Activated T-cell treated with anti-CD3 and anti-CD28 coated beads, Interleukin-2, amount 50 U/mL, for 48 hours (primary cell): ENCODE results near the gene FLT4.
"Not testable (repeated sequence)": the region's sequence is repeated elsewhere in the genome, so short reads cannot be mapped to it uniquely, and the experiment has no call there.

ENCODE experiments used
- DNase-seq, 2 experiments: peaks; one replicate each; pipeline ENCODE4 v3.0.0-alpha.2; 2020

The FLT4 gene

DNA sequence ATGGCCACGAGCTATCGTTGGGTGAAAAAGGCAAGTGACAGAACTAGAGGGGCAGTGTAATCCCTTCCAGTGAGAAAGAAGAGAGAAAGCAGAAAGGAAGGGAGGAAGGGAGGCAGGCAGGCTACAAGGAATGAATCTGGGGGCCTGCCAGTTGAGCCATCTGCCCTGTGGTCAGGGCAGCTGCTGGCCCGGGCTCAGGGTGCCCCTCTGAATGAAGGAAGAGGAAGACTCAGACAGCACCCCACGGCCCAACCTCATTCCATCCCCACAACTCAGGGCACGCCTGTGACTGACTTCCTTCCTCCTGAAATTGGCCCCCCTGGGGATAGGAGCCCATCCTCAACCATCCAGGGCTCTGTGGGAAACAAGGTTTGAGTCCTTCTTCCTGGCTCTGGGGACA, 20.3 kb upstream of the FLT4 start:
- DNase-seq, result no peak

DNA sequence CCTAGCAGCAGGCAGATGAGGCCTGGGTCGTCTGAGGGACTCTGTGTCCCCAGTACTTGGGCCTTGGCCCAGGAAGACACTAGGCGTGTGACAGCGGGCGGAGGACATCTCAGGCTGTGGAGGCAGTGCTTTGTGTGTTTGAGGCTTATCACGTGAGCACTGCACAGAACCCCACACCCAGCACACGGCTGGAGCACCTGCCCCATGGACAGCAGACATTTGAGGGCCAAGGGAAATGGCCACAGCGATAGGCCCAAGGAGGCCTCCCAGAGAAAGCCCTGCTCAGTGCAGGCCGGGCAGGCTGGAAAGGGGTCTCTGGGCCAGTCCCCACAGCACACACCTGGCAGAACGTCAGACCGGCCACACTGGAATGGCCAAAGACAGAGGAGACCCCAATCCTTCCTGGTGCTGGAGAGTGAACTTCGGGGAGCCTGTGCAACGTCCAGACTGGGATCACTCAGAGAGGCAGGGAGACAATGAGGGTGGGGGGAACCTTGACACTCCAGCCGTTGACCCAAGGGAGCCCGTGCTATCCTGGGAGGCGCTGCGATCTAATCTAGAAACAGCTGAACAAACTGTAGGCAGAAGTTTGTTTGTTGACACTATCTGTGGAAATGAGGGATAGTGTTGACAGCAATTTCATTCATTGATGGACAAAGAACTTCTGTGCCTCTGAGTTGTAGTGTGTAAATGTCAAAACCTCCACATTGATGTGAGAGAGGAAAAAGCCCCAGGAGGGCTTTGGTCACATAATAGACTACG, 19.6 kb upstream of the FLT4 start:
- DNase-seq, result no peak

DNA sequence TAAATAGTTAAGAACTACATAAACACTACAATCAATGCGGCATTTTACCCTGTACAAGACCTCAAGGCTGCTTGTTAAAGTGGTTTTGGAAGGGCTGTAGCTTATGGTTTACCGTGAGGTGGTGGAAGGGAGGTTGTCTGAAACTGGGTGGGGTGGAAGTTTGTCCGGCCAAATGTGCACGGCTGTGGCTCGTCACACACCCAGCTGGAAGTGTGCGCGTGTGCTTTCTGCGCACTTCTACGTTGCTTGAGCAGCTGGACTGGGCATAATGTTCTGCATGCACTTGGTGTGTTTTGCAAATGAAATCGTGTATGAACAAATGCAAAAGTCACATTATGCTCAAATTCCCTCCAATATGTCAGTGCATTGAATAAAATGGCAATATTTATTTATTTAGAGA, 17.4 kb upstream of the FLT4 start:
- DNase-seq, result no peak

DNA sequence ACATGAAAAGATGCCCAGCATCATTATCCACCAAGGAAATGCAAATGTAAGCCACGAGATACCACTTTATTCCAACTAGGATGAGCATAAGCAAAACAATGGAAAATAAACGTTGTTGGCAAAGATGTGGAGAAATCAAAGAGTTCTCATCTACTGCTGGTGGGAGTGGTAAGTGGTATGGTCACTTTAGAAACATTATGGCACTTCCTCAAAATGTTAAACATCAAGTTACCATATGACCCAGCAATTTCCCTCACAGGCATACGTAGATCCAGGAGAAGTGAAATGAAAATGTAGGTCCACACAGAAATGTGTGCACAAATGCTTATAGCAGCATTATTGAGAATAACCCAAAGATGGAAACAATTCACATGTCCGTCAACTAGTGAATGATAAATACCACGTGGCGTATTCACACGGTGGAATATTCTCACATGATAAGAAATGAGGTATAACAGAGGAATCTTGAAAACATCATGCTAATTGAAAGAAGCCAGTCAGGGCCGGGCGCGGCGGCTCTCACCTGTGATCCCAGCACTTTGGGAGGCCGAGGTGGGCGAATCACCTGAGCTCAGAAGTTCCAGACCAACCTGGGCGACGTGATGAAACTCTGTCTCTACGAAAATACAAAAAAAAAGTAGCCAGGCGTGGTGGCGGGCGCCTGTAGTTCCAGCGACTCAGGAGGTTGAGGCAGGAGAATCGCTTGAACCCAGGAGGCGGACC, 16.4 kb upstream of the FLT4 start:
- no peak for DNase-seq

DNA sequence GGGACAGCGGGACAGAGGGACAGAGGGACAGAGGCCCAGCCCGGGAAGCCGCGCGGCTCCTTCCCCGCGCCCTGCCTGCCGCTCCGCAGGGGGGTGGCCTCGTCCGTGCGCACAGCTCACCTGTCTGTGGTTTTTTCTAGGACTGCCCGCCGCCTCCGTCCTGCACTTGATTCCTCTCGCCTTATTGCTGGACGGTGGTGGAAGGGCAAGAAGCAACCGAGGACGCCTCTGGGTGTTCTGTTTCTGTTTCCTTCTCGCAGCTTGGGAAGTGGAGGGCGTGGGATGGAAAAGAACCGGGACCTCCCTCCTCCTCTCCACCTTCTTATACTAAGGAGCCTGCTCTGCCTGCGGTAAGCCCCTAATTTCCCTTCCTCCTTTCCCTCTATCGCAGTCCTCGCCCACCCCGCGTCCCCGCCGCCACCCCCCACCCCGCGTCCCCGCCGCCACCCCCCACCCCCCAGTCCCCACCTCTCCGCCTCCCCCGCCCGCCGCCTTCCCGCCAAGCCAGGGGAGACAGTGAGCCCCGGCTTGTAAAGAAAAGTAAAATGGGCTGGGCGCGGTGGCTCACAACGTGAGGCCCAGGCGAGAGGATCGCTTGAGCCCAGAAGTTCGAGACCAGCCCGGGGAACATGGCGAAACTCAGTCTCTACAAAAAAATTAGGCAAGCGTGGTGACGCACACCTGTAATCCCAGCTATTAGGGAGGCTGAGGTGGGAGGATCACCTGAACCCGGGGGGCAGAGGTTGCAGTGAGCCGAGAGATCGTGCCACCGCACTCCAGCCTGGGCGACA, 9.6 kb upstream of the FLT4 start:
- DNase-seq, result no peak

DNA sequence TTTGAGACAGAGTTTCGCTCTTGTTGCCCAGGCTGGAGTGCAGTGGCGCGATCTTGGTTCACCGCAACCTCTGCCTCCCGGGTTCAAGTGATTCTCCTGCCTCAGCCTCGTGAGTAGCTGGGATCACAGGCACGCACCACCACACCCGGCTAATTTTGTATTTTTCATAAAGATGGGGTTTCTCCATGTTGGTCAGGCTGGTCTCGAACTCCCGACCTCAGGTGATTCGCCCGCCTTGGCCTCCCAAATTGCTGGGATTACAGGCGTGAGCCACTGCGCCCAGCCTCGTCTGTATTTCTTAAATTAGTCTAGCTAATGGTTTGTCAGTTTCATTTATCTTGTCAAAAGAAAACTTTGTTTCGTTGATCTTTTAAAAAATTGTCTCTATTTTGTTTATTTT, 5.8 kb upstream of the FLT4 start:
- not testable (repeated sequence) for DNase-seq

DNA sequence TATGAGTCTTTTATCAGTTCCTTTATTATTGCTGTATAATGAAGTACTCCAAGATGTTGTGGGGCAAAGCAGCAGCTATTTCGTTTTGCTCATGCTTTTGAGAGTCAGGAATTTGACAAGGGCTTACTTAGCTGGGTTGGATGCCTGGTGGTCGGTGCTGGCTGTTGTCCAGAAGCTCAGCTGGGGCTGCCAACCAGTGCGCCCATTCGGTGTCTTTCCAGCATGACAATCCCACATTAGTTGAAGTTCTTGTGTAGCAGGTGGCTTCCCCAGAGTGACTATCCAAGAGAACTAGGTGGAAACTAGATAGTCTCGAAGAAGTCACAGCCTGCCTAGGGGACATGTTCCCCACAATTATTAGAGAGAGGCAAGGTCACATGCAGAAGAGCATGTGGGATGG, 3.4 kb upstream of the FLT4 start:
- DNase-seq, result no peak

DNA sequence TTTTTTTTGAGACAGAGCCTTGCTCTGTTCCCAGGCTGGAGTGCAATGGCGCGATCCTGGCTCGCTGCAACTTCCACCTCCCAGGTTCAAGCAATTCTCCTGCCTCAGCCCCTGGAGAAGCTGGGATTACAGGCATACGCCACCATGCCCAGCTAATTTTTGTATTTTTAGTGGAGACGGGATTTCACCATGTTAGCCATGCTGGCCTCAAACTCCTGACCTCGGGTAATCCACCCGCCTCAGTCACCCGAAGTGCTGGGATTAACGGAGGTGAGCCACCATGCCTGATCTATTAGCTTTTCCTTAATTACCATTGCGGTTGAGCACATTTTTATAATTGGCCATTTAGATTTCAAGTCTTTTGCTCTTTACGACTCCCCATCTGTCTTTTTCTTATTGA, 2.9 kb upstream of the FLT4 start:
- no peak for DNase-seq

DNA sequence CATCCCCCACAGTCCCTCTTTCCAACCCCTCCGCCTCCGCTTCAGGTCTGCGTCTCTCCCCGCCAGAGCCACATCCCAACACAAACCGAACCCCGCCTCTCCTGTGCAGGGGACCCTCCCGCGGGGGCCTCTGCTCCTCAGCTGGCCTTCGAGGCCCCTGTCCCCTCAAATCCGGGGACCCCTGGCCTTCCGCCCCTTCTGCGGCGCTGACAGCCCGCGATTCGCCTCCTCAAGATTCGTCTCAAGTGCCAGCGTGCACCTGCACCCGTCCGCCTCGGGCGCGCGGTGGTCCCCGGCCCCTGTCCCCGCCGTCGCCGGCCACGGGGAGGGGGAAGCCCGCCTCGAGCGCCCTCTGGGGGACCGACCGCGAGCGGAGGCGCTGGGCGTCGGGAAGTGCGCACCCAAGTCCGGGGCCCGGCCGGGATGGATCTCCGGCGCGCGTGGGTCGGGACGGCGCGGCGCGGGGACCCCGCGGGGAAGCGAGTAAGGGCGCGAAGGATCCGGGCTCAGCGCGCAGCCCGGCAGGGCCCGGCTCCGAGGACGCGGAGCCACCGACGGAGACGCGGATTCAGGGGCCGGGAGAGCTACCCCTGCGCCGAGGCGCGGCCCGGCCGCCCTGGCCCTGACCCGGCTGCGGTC, 623 bp downstream of the FLT4 start:
- peak; percentile 47 to 61 for DNase-seq

DNA sequence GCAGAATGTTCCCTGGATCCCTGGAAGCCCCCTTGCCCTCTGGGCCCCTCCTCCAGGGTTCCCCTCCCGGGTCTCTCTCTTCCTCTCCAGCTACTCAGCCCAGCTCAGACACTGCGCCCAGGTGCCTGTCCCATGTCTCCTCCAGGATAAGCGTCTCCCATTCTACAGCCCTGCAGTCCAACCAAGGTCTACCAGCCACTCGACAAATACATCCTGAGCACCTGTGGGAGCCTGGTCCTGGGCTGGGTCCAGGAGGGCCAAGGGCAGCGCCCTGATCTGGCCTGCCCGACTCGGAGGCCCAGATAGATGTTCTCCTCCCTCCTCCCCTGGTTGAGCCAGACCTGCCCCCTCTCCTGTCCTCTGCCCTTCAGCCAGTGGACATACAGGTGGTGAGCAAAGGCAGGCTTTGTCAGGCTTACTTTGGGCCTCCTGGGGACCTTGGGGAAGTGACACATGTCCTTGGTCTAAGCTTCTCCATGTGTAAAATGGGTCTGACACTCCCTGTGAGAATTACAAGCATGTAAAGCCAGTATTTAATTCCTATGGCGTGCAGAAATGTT, 1.4 kb downstream of the FLT4 start:
- DNase-seq, result no peak

DNA sequence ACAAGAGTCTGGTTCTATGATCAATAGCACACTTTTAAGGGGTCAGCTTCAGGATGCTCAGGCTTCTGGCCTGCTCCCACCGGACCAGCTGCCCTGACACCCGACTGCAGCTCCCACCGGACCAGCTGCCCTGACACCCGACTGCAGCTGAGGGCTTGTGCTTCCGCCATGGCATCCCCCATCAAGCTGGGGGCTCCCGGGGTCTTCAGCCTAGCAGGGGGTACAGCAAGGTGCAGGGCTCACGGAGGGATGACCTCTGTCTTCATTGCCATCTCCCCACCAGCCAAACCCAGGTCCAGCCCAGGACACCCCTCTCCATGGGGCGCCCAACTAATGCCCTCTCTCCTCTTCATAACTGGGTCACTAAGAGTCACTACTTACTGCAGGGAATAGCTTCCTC, 1.9 kb downstream of the FLT4 start:
- DNase-seq, result no peak

DNA sequence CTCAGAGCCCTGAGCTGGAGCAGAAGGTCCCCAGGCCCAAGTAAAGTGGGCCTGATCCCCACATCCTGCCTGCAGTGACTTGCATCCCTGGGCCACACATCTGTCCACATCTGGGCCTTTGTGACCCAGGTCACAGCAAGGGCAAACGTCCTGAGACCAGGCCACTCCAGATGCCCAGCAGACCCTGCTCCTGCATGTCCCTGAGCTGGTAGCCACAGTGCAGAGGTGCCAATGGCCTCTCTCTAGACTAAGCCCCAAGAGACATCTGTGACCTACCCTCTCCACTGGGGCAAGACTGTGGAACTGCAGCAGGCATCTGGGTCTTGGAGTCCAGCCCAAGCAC, 2.5 kb downstream of the FLT4 start:
- no peak for DNase-seq

DNA sequence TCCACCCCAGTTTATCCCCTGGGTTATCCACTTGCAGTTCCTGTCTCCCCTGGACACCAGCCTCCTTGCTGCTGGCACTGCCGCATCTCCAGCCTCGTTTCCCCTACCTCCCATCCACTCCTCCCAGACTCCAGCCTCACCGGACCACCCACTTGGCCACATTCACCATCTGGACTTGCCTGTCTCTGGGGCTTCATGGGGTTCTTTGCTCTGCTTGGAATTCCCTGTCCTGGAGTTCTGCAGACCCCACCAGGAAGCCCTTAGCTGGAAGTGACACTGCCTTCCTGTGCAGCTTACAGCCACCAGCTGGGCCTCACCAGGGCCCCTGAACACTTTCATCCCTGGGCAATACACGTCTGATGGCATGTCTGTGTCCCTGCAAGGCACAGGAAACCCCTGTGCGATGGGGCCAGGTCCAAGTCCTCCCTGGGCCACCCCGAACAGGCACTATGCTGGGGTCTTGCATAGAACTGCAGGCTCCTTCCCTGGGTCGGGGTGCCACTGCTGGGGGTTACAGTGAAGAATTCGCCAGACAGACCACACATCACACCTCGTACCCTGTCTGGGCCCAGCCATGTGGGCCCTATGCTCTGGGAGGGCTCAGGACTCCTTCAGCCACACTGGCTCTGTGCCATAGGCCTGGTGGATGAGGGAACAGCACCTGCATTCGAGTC, 3.0 kb downstream of the FLT4 start:
- no peak for DNase-seq

DNA sequence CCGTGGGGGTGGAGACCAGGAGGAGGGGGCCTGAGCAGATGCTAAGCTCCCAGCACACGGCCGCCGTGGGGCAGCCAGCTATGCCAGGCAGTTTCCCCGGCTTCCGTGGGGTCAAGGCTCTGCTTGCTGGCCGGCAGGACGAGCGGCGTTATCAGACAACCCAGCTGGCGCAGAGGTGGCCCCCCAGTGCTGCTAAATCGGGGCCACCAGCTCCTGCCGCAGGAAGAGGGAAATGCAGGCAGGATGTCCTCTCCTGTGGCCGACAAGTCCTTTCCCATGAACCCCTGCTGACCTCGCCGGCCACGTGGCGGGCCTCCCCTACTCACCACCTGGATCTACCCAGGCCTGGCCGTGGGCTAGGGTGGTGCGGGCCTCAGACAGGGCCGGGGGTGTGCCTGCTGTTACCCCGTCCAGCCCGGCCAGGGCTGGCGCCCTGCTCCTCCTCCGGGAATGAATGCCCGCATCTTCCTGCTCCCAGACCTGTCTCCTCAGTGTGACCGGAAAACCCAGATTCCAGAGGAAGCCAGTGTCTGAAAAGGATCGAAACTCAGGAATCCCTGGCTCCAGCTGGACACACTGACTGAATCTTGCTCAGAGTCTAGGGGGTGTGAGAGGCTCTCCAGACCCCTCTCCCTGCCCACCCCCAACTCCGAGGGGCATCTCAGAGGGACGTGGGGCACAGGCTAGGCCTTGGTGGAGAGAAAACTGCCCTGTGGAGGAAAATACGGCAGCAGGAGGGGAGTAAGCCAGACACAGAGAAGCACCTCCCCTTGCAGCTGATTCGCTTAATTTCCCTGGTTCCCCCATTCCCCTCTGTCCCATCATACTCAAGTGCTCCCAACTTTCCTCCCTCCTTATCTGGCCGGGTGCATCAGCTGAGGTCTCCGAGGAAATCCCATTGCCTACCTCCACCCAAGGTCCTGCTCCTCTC, 3.9 kb downstream of the FLT4 start:
- no peak for DNase-seq

DNA sequence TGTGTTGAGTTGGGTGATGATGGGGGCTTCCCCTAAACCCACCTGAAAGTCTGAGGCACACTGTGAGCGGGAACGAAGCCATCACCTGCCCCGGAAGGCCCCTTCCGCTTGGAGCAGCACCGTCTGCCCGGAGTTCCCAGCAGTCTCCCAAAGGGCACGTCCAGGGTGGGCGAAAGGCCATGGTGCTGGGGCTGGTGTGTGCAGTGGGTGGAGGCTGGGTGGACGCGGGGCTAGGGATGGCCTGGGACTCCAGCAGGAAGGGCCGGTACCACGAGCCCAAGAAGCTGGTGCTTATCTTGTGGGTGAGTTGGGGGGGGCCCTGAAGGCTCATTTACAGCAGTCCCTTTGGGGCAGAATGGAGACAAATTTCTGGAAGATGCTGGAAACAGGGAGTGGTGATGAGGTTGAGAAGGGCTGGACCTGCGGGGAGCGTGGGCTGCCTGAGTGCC, 4.6 kb downstream of the FLT4 start:
- no peak for DNase-seq

DNA sequence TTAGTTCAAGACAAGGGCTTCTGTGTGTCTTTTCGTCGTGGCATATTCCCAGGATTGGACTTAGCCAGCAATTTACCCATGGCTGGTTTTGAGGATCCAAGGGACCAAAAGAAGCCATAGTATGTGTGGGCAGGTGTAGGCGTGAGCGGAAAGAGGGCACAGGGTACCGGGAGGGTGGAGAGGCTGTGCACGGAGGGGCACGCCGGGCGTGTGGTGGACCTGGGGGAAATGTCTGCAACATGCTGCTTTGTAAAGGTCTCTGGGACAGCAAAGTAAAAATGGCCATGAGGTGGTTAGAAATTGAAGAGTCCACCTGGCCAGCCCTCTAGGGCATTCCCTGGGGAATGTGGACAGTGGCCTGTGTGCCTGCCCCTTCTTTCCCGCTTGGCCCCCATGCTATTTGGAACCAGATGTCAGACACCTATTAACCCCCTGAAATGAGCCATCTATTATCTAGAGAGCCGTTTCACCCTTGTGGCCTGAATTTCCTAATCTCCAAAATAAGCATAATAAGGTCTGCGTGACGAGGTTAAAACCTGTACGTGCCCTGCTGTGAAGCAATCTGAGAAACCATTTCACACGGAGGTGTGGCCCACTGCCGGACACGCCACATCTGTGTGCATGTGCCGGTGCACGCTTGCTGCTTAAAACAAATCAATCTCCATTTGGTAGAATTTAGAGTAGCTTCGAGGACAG, 5.1 kb downstream of the FLT4 start:
- no peak for DNase-seq

DNA sequence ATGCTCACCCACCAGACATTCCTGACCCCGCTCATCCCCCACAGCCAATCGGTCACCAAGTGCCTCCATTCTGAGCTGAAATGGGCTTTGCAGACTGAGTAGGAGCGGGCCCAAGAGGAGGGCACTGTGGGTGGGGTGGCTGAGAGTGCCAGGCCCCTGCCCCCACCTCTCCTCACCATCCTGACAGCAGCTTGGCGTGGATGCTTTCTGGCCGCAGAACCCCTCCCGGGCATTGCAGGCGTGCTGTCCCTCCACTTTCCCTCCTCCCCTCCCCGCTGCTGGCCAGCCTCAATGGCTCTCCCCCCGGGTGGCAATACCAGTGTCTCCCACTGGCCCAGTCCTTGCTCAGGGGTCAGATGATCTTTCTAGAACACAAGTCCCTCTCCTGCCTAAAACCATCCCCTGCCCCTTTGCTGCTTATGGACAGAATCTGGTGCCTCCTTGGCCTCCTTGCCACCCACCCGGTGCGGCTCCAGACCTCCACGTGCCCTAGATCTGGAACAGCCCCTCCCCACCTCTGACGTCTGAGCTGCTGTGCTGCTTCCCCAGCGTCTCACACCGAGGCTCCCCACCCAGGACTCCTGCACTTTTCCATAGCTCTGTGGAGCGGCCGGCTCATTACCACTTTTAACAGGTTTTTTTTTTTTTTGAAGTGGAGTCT, 6.1 kb downstream of the FLT4 start:
- no peak for DNase-seq

DNA sequence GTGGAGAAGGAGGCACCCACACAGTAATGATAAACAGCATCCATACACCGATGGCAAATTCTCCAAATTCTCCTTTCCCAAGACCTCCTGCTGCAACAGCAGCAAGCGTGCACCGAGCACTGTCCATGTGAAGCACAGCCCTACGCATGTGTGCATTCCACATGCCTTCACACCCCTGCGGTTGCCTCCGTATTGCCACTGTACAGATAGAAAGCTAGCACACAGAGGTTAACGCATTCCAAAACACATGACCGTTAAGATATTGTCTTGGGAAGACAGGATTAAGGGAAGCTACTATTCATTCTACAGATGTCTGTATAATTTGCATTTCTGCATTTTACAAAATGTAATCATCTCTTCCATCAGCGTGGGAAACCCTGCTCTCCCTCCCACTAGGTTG, 6.6 kb downstream of the FLT4 start:
- DNase-seq, result no peak

DNA sequence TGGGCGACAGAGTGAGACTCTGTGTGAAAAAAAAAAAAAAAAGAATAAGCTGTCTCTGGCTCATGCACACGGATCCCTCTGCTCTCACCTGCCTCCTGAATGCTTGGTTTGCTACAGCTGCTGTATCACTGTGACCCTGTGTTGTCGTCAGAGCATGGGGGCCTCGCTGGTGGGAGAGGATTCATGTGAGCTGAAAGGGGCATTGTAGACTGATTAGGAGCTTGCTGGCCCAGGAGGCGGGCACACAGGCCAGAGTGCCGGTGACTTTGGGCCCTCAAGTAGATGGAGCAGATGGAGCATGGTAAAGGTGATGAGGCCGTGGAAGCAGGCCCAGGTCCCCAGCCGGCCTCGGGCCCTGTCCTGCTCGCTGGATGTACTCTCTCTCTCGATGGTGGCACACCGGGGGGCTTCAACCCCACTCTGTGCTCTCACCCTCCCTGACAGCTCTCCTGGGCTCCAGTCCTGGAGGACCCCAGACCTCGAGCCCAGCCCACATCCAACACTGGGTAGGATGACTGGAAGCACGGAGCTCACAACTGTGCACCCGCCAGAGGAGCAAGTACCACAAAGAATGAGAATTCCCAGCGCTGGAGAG, 7.1 kb downstream of the FLT4 start:
- DNase-seq, result no peak

DNA sequence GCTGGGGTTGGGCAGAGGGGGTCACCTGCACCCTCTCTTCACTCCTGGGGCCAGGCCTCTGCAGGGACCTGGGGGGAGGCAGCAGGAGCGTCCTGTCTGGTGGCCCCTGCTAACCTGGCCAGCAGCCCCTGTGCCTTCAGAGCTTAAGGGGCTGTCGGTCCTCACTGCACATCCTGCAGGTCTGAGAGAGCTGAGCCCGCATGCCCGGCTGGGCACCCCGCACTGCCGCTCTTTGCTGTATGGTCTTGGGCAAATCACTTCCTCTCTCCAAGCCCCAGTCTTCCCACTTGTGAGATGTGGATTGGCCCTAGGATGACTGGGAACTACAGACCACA, 7.9 kb downstream of the FLT4 start:
- no peak for DNase-seq
